ENCODE results near the gene ASAP3. TPM values are rescaled to one million over a fixed set of nuclear protein-coding genes. Genes with fewer than 3 reads are reported as not detected.
A peak's percentile ranks its signal among the peaks of the same experiment; 100 is the strongest.

The ASAP3 gene
- total and polyA plus RNA-seq, 2 experiments from 2014 or later, result 28.0 to 98.2 TPM

- TF ChIP-seq, protein P1, sequence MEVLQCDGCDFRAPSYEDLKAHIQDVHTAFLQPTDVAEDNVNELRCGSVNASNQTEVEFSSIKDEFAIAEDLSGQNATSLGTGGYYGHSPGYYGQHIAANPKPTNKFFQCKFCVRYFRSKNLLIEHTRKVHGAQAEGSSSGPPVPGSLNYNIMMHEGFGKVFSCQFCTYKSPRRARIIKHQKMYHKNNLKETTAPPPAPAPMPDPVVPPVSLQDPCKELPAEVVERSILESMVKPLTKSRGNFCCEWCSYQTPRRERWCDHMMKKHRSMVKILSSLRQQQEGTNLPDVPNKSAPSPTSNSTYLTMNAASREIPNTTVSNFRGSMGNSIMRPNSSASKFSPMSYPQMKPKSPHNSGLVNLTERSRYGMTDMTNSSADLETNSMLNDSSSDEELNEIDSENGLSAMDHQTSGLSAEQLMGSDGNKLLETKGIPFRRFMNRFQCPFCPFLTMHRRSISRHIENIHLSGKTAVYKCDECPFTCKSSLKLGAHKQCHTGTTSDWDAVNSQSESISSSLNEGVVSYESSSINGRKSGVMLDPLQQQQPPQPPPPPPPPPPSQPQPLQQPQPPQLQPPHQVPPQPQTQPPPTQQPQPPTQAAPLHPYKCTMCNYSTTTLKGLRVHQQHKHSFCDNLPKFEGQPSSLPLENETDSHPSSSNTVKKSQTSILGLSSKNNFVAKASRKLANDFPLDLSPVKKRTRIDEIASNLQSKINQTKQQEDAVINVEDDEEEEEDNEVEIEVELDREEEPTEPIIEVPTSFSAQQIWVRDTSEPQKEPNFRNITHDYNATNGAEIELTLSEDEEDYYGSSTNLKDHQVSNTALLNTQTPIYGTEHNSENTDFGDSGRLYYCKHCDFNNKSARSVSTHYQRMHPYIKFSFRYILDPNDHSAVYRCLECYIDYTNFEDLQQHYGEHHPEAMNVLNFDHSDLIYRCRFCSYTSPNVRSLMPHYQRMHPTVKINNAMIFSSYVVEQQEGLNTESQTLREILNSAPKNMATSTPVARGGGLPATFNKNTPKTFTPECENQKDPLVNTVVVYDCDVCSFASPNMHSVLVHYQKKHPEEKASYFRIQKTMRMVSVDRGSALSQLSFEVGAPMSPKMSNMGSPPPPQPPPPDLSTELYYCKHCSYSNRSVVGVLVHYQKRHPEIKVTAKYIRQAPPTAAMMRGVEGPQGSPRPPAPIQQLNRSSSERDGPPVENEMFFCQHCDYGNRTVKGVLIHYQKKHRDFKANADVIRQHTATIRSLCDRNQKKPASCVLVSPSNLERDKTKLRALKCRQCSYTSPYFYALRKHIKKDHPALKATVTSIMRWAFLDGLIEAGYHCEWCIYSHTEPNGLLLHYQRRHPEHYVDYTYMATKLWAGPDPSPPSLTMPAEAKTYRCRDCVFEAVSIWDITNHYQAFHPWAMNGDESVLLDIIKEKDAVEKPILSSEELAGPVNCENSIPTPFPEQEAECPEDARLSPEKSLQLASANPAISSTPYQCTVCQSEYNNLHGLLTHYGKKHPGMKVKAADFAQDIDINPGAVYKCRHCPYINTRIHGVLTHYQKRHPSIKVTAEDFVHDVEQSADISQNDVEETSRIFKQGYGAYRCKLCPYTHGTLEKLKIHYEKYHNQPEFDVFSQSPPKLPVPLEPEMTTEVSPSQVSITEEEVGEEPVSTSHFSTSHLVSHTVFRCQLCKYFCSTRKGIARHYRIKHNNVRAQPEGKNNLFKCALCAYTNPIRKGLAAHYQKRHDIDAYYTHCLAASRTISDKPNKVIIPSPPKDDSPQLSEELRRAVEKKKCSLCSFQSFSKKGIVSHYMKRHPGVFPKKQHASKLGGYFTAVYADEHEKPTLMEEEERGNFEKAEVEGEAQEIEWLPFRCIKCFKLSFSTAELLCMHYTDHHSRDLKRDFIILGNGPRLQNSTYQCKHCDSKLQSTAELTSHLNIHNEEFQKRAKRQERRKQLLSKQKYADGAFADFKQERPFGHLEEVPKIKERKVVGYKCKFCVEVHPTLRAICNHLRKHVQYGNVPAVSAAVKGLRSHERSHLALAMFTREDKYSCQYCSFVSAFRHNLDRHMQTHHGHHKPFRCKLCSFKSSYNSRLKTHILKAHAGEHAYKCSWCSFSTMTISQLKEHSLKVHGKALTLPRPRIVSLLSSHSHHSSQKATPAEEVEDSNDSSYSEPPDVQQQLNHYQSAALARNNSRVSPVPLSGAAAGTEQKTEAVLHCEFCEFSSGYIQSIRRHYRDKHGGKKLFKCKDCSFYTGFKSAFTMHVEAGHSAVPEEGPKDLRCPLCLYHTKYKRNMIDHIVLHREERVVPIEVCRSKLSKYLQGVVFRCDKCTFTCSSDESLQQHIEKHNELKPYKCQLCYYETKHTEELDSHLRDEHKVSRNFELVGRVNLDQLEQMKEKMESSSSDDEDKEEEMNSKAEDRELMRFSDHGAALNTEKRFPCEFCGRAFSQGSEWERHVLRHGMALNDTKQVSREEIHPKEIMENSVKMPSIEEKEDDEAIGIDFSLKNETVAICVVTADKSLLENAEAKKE (CRISPR knock-in tag; IDR thresholded peaks at IDR 0.05), result no peak
Observed at GRCh38 chr1:23460519-23460918, 23.5 kb downstream of the ASAP3 start (continued).

DNA sequence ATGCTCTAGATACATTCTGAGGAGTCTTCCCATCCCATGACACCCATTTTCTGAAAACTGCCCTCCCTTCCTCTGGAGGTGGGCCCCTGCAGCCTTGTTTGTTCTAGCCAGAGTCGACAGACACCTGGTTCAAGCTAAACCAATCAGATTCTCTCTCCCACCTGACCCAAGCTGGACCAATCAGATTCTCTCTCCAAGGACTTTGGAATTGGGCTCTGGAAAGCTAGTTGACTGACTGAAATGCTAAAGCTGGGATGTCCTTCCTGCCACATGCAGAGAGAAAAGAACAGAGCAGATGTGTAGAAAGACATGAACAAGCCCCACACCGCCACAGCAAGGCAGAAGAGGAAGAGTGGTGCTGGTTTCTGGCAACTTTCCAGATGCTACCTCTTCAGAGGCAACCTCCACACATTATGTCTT lies 24.6 kb downstream of the ASAP3 start:
- peaks cover under 1% of the 10 kb centered on the region for H4K20me1 ChIP-seq (replicated peaks; ENCODE audit: insufficient read depth)
- H3K4me1 Mint-ChIP-seq, result peaks cover 5% of the 10 kb centered on the region; the same call in 2 of the 3 replicates
- no peaks in the 10 kb centered on the region for H3F3A ChIP-seq (replicated peaks; ENCODE audit: low read depth)
- no peak overlapping the region for H3K4me3 ChIP-seq
- H3K27ac Mint-ChIP-seq, result no peak overlapping the region
- H3K4me3 Mint-ChIP-seq, result no peak overlapping the region; the same call in 2 of the 3 replicates
- H3K36me3 Mint-ChIP-seq (ENCODE audit: low read depth), result peaks cover 7% of the 10 kb centered on the region
- no peaks in the 10 kb centered on the region for H3K27me3 ChIP-seq (ENCODE audit: insufficient read depth)
- H2AFZ ChIP-seq, result no peak overlapping the region
- no peak overlapping the region for H3K27ac ChIP-seq (ENCODE audit: low read depth)
- H3K4me1 ChIP-seq (ENCODE audit: insufficient read depth), result no peaks in the 10 kb centered on the region
- peaks cover 4% of the 10 kb centered on the region; the same call in 1 of the 2 replicates for H3K36me3 ChIP-seq (ENCODE audit: insufficient read depth)
- no peaks in the 10 kb centered on the region; the same call in none of the 2 replicates for H3K79me2 ChIP-seq (replicated peaks; ENCODE audit: insufficient read depth)
- peak; percentile 75 for ATAC-seq
- H3K9me3 Mint-ChIP-seq, result no peaks in the 10 kb centered on the region
- peak; percentile 53 for DNase-seq (ENCODE audit: low spot score)
- H3K4me2 ChIP-seq, result no peak overlapping the region
- no peaks in the 10 kb centered on the region for H3K9me2 ChIP-seq (ENCODE audit: insufficient read depth)
- peaks cover 9% of the 10 kb centered on the region for H3K27me3 Mint-ChIP-seq (ENCODE audit: insufficient read depth, low read depth, poor library complexity)
- TF ChIP-seq POLR2AphosphoS5 (IDR thresholded peaks at IDR 0.05; ENCODE audit: low read depth) (no peak), ZNF114 (CRISPR knock-in tag; IDR thresholded peaks at IDR 0.05) (no peak), NANOG (IDR thresholded peaks at IDR 0.05; ENCODE audit: borderline replicate concordance) (no peak), CTCF (conservative IDR thresholded peaks at IDR 0.05; ENCODE audit: low read depth in 2 of 2) (no peak), ZNF331 (CRISPR knock-in tag; IDR thresholded peaks at IDR 0.05; ENCODE audit: low read depth) (no peak)
- TF ChIP-seq, protein P2, sequence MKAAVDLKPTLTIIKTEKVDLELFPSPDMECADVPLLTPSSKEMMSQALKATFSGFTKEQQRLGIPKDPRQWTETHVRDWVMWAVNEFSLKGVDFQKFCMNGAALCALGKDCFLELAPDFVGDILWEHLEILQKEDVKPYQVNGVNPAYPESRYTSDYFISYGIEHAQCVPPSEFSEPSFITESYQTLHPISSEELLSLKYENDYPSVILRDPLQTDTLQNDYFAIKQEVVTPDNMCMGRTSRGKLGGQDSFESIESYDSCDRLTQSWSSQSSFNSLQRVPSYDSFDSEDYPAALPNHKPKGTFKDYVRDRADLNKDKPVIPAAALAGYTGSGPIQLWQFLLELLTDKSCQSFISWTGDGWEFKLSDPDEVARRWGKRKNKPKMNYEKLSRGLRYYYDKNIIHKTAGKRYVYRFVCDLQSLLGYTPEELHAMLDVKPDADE (IDR thresholded peaks at IDR 0.05), result no peak
